H1 (cell line): ENCODE data around the gene ZNF133. TPM values are rescaled to one million over a fixed set of nuclear protein-coding genes. Genes with fewer than 3 reads are reported as not detected.

Experiments used
- CHD7 ChIP-seq: fragments of 300-600 bp; sonication (generic); IDR thresholded peaks from 2 replicates; pipeline ENCODE4 v1.7.1; 2012; ENCODE audit warnings: low read length, moderate library complexity, mild to moderate bottlenecking, inconsistent platforms; ENCODE audit not compliant: insufficient replicate concordance
- CTCF ChIP-seq, 3 experiments: IDR thresholded peaks; 1 replicate in 2 of 3; 2 replicates in 1 of 3; pipeline versions ENCODE4 v1.5.1 to v1.6.1; 2011; ENCODE audit warnings: low read length in 3 of 3, mild to moderate bottlenecking in 3 of 3, inconsistent platforms in 2 of 3, low read depth in 1 of 3, moderate library complexity in 1 of 3; ENCODE audit not compliant: insufficient read depth in 1 of 3; ENCODE audit errors: control extremely low read depth in 1 of 3
- TAF7 ChIP-seq: optimal IDR thresholded peaks from 2 replicates; pipeline ENCODE3; 2011; ENCODE audit warnings: low read depth, mild to moderate bottlenecking, inconsistent platforms, low read length, moderate library complexity, borderline replicate concordance
- polyA plus RNA-seq, 7 experiments: library from polyadenylated mRNA; depleted of rRNA in 3 of 7; stranded (reverse) in 5 of 7; unstranded in 2 of 7; fragments of >200 nt in 5 of 7; fragments of 200-250 nt in 2 of 7; gene quantifications; 1 replicate in 5 of 7; 2 replicates in 1 of 7; 4 replicates in 1 of 7; pipeline versions ENCODE4 v1.2.1 to v1.2.3, GENCODE V29; 2011 to 2013; ENCODE audit warnings: missing spikeins in 2 of 7, mixed read lengths in 2 of 7
- total RNA-seq: library from RNA; stranded (reverse); fragmentation: NEBNext Ultra II Directional; extraction: Animal tissue kit (Norgen Biotek cat#: 25700); gene quantifications from 2 replicates; pipeline ENCODE4 v1.2.1, GENCODE V29; 2021

ZNF133 gene
- total and polyA plus RNA-seq, 2 of the 8 experiments (the other 6 are each of a cell fraction or from before 2014, with no cell fraction given): 12.1 to 15.8 TPM

GRCh38 chr20:18324596-18325089 is 36.3 kb downstream of the ZNF133 start (continued):
- no peak for TF ChIP-seq CHD7
- no peak for TF ChIP-seq TAF7
- no peak for TF ChIP-seq CTCF (IDR thresholded peaks at IDR 0.05; ENCODE audit: control extremely low read depth in 1 of 3, insufficient read depth in 1 of 3, low read depth in 1 of 3, low read length in 3 of 3)
